ENCODE measurements around the gene BCR. TPM values are rescaled to one million over a fixed set of nuclear protein-coding genes. Genes with fewer than 3 reads are reported as not detected.

BCR gene
- total RNA-seq, 1 donor from 2014 or later = 32.0 TPM

- Mint-ChIP-seq H3K36me3 (ENCODE audit: low read depth) (peaks cover 1% of the 10 kb centered on the region), H3K9me3 (no peaks in the 10 kb centered on the region), H3K27me3 (ENCODE audit: low read depth) (no peaks in the 10 kb centered on the region), H3K27ac (no peak overlapping the region), H3K4me1 (ENCODE audit: low read depth) (peaks cover 61% of the 10 kb centered on the region), H3K4me3 (ENCODE audit: low read depth) (no peak overlapping the region)
- DNase-seq (ENCODE audit: low spot score) = no peak
- intact Hi-C loops (cut with micrococcal nuclease) = no loop called here
These were observed 65.5 kb downstream of the BCR start for GRCh38 chr22:23245799-23246136.

GRCh38 chr22:23246982-23247766 lies 66.9 kb downstream of the BCR start:
- no peaks in the 10 kb centered on the region for H3K9me3 Mint-ChIP-seq
- no peak overlapping the region for H3K4me3 Mint-ChIP-seq (ENCODE audit: low read depth)
- no peak overlapping the region for H3K27ac Mint-ChIP-seq
- intact Hi-C loops (cut with micrococcal nuclease) = no loop called here
- no peaks in the 10 kb centered on the region for H3K36me3 Mint-ChIP-seq (ENCODE audit: low read depth)
- no peak for DNase-seq (ENCODE audit: low spot score)
- peaks cover 52% of the 10 kb centered on the region for H3K4me1 Mint-ChIP-seq (ENCODE audit: low read depth)
- no peaks in the 10 kb centered on the region for H3K27me3 Mint-ChIP-seq (ENCODE audit: low read depth)

- no peaks in the 10 kb centered on the region for H3K9me3 Mint-ChIP-seq
- H3K4me1 Mint-ChIP-seq (ENCODE audit: low read depth) = peaks cover 40% of the 10 kb centered on the region
- no peak overlapping the region for H3K4me3 Mint-ChIP-seq (ENCODE audit: low read depth)
- intact Hi-C loops (cut with micrococcal nuclease) = no loop called here
- no peak overlapping the region for H3K27ac Mint-ChIP-seq
- H3K27me3 Mint-ChIP-seq (ENCODE audit: low read depth) = no peaks in the 10 kb centered on the region
- no peak for DNase-seq (ENCODE audit: low spot score)
- H3K36me3 Mint-ChIP-seq (ENCODE audit: low read depth) = peaks cover under 1% of the 10 kb centered on the region
These were observed 68.3 kb downstream of the BCR start for GRCh38 chr22:23248583-23248982.

- intact Hi-C loops (cut with micrococcal nuclease) = no loop called here
- Mint-ChIP-seq H3K4me3 (ENCODE audit: low read depth) (no peak overlapping the region), H3K27ac (peak overlapping the region; percentile 6), H3K27me3 (ENCODE audit: low read depth) (no peaks in the 10 kb centered on the region), H3K36me3 (ENCODE audit: low read depth) (peaks cover 5% of the 10 kb centered on the region), H3K4me1 (ENCODE audit: low read depth) (peaks cover 28% of the 10 kb centered on the region), H3K9me3 (no peaks in the 10 kb centered on the region)
- DNase-seq (ENCODE audit: low spot score) = no peak
These were observed 69.9 kb downstream of the BCR start for GRCh38 chr22:23250056-23250784.

GRCh38 chr22:23250785-23251363 lies 70.6 kb downstream of the BCR start:
- peaks cover 5% of the 10 kb centered on the region for H3K36me3 Mint-ChIP-seq (ENCODE audit: low read depth)
- no peak for DNase-seq (ENCODE audit: low spot score)
- no peaks in the 10 kb centered on the region for H3K27me3 Mint-ChIP-seq (ENCODE audit: low read depth)
- H3K27ac Mint-ChIP-seq = no peak overlapping the region
- no peaks in the 10 kb centered on the region for H3K9me3 Mint-ChIP-seq
- intact Hi-C loops (cut with micrococcal nuclease) = no loop called here
- H3K4me3 Mint-ChIP-seq (ENCODE audit: low read depth) = no peak overlapping the region
- peaks cover 28% of the 10 kb centered on the region for H3K4me1 Mint-ChIP-seq (ENCODE audit: low read depth)

- Mint-ChIP-seq H3K4me1 (ENCODE audit: low read depth) (peaks cover 26% of the 10 kb centered on the region), H3K27ac (no peak overlapping the region), H3K27me3 (ENCODE audit: low read depth) (no peaks in the 10 kb centered on the region), H3K9me3 (no peaks in the 10 kb centered on the region), H3K4me3 (ENCODE audit: low read depth) (no peak overlapping the region), H3K36me3 (ENCODE audit: low read depth) (peaks cover 5% of the 10 kb centered on the region)
- no peak for DNase-seq (ENCODE audit: low spot score)
- intact Hi-C loops (cut with micrococcal nuclease) = no loop called here
These were observed 71.3 kb downstream of the BCR start for GRCh38 chr22:23251445-23252093.

GRCh38 chr22:23253475-23254055 lies 73.3 kb downstream of the BCR start:
- Mint-ChIP-seq H3K36me3 (ENCODE audit: low read depth) (peaks cover 5% of the 10 kb centered on the region), H3K27me3 (ENCODE audit: low read depth) (no peaks in the 10 kb centered on the region), H3K4me1 (ENCODE audit: low read depth) (peaks cover 19% of the 10 kb centered on the region), H3K4me3 (ENCODE audit: low read depth) (no peak overlapping the region), H3K9me3 (no peaks in the 10 kb centered on the region), H3K27ac (no peak overlapping the region)
- intact Hi-C loops (cut with micrococcal nuclease) = no loop called here
- no peak for DNase-seq (ENCODE audit: low spot score)

- Mint-ChIP-seq H3K4me1 (ENCODE audit: low read depth) (peaks cover 5% of the 10 kb centered on the region), H3K9me3 (no peaks in the 10 kb centered on the region), H3K27ac (no peak overlapping the region), H3K36me3 (ENCODE audit: low read depth) (peaks cover 5% of the 10 kb centered on the region), H3K27me3 (ENCODE audit: low read depth) (no peaks in the 10 kb centered on the region), H3K4me3 (ENCODE audit: low read depth) (no peak overlapping the region)
- DNase-seq (ENCODE audit: low spot score) = no peak
- intact Hi-C loops (cut with micrococcal nuclease) = no loop called here
These were observed 75.3 kb downstream of the BCR start for GRCh38 chr22:23255506-23256170.

GRCh38 chr22:23256171-23256932 lies 76.0 kb downstream of the BCR start:
- no peaks in the 10 kb centered on the region for H3K9me3 Mint-ChIP-seq
- intact Hi-C loops (cut with micrococcal nuclease) = no loop called here
- peaks cover 5% of the 10 kb centered on the region for H3K36me3 Mint-ChIP-seq (ENCODE audit: low read depth)
- H3K4me3 Mint-ChIP-seq (ENCODE audit: low read depth) = no peak overlapping the region
- H3K27ac Mint-ChIP-seq = no peak overlapping the region
- H3K4me1 Mint-ChIP-seq (ENCODE audit: low read depth) = peaks cover 5% of the 10 kb centered on the region
- H3K27me3 Mint-ChIP-seq (ENCODE audit: low read depth) = no peaks in the 10 kb centered on the region
- no peak for DNase-seq (ENCODE audit: low spot score)

GRCh38 chr22:23256986-23257888 lies 76.9 kb downstream of the BCR start:
- Mint-ChIP-seq H3K4me1 (ENCODE audit: low read depth) (peaks cover 3% of the 10 kb centered on the region), H3K9me3 (no peaks in the 10 kb centered on the region), H3K27ac (peak overlapping the region; percentile 33), H3K4me3 (ENCODE audit: low read depth) (no peak overlapping the region), H3K27me3 (ENCODE audit: low read depth) (no peaks in the 10 kb centered on the region), H3K36me3 (ENCODE audit: low read depth) (peaks cover 5% of the 10 kb centered on the region)
- no peak for DNase-seq (ENCODE audit: low spot score)
- intact Hi-C loops (cut with micrococcal nuclease) = no loop called here
